PC-3 (cell line): ENCODE measurements around the gene CASP2. TPM values are rescaled to one million over a fixed set of nuclear protein-coding genes. Genes with fewer than 3 reads are reported as not detected.
A peak's percentile ranks its signal among the peaks of the same experiment; 100 is the strongest.

ENCODE experiments used
- ATAC-seq: fragments of 200-7000 bp; cut with Tn5 transposase; 2 replicates; pipeline ENCODE4 v1.9.1; 2020; ENCODE audit warnings: mild to moderate bottlenecking, moderate library complexity
- BruUV-seq: library from RNA; stranded (reverse); fragments of 400-500 nt; replicated peaks from 2 replicates; lab custom pipeline; 2021; lab: Mats Ljungman, UMichigan
- CTCF ChIA-PET: fragments of 300-600 bp; sonication (Branson Sonifier 250); formaldehyde crosslinking; loops from one replicate; lab custom pipeline; 2022; ENCODE audit warnings: antibody characterized with exemption; lab: Charles Lee
- POLR2A ChIA-PET: fragments of 300-600 bp; sonication (Branson Sonifier 250); formaldehyde crosslinking; loops from one replicate; lab custom pipeline; 2022; ENCODE audit warnings: antibody characterized with exemption; ENCODE audit not compliant: unreplicated experiment; lab: Charles Lee
- DNase-seq: peaks from one replicate; pipeline ENCODE4 v3.0.0-alpha.2; 2015
- H2AFZ ChIP-seq: fragments of 300-600 bp; sonication (generic); 2 replicates; pipeline ENCODE4 v1.6.0; 2016; ENCODE audit warnings: antibody characterized with exemption, low read length
- H3F3A ChIP-seq: fragments of 300-600 bp; sonication (generic); one replicate; pipeline ENCODE4 v1.6.0; 2017; ENCODE audit warnings: antibody characterized with exemption, low read length, control low read depth, mild to moderate bottlenecking; ENCODE audit not compliant: unreplicated experiment
- H3K27ac ChIP-seq: fragments of 300-600 bp; sonication (generic); 2 replicates; pipeline ENCODE4 v1.5.1; 2016; ENCODE audit warnings: mild to moderate bottlenecking, low read length
- H3K27me3 ChIP-seq: fragments of 300-600 bp; sonication (generic); 2 replicates; pipeline ENCODE4 v1.6.1; 2016; ENCODE audit warnings: low read length, mixed read lengths
- H3K36me3 ChIP-seq: fragments of 300-600 bp; sonication (generic); 2 replicates; pipeline ENCODE4 v1.6.1; 2016; ENCODE audit warnings: low read depth, mixed run types, low read length, mixed read lengths
- H3K4me1 ChIP-seq: fragments of 300-600 bp; sonication (generic); 2 replicates; pipeline ENCODE4 v1.5.1; 2016; ENCODE audit warnings: low read length; ENCODE audit not compliant: insufficient read depth
- H3K4me2 ChIP-seq: fragments of 300-600 bp; sonication (generic); 2 replicates; pipeline ENCODE4 v1.6.0; 2016; ENCODE audit warnings: low read length
- H3K4me3 ChIP-seq: fragments of 300-600 bp; sonication (generic); 2 replicates; pipeline ENCODE4 v1.5.1; 2016; ENCODE audit warnings: mild to moderate bottlenecking, low read length, mixed read lengths
- H3K79me2 ChIP-seq: fragments of 300-600 bp; sonication (generic); 2 replicates; pipeline ENCODE4 v1.6.1; 2017; ENCODE audit warnings: low read length, mixed read lengths
- H3K9ac ChIP-seq: fragments of 300-600 bp; sonication (generic); 2 replicates; pipeline ENCODE4 v1.6.0; 2016; ENCODE audit warnings: mild to moderate bottlenecking, low read length
- H3K9me2 ChIP-seq: fragments of 300-600 bp; sonication (generic); replicated peaks from 2 replicates; pipeline ENCODE4 v1.6.1; 2016; ENCODE audit warnings: mixed run types, low read length, mixed read lengths
- H3K9me3 ChIP-seq: fragments of 300-600 bp; sonication (generic); 2 replicates; pipeline ENCODE4 v1.6.1; 2016; ENCODE audit warnings: low read length, mixed read lengths
- H4K20me1 ChIP-seq: fragments of 300-600 bp; sonication (generic); 2 replicates; pipeline ENCODE4 v1.6.1; 2016; ENCODE audit warnings: low read length, mixed read lengths
- EZH2 ChIP-seq: fragments of 300-600 bp; sonication (generic); IDR thresholded peaks from one replicate; pipeline ENCODE4 v1.6.1; 2017; ENCODE audit warnings: antibody characterized with exemption, mild to moderate bottlenecking, low read length; ENCODE audit not compliant: unreplicated experiment
- EZH2phosphoT487 ChIP-seq: fragments of 300-600 bp; sonication (generic); IDR thresholded peaks from 2 replicates; pipeline ENCODE4 v1.6.1; 2018; ENCODE audit warnings: mild to moderate bottlenecking, antibody characterized with exemption, low read length, borderline replicate concordance
- intact Hi-C: fragments of 100-400 bp; cut with micrococcal nuclease; formaldehyde crosslinking; loops from 2 replicates; pipeline ENCODE4 v1.9.0; 2023
- total RNA-seq: library from RNA; depleted of rRNA; stranded (reverse); fragments of >200 nt; gene quantifications from 2 replicates; pipeline ENCODE4 v1.2.3, GENCODE V29; 2014
- TF ChIP-seq, protein P1 (sequence below): fragments of 300-600 bp; sonication (generic); conservative IDR thresholded peaks from 2 replicates; pipeline ENCODE4 v1.5.1; 2017; ENCODE audit warnings: antibody characterized with exemption, low read depth, mild to moderate bottlenecking, low read length

Gene CASP2
- total RNA-seq, 1 experiment from 2014 or later: 26.4 TPM

DNA sequence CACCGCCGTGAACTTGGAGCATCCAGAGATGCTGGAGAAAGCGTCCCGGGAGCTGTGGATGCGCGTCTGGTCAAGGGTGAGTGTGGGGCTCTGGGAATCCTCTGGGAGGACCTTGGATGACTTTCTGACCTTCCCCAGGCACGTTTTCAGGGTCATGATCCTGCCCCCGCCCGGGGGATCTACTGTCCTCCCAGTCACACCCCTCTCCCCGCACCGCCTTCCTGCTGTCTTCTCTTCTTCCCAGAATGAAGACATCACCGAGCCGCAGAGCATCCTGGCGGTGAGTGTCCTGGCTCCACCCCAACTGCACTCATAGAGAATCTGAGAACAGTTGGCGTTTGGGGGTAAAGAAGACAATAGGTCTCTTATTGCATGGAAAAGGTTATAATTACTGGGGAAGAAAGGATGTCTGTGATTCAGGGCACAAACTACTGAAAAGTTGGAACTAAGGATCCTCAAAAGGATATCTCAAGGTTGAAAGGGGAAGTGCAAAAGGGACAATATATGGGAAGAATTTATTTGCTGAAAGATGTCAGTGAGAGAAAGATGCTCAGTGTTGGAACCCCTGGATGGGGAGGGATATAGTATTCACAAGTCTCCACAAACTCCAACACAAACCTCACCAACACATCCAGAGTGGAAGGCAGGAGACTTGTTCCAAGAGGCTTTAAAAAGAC, 23.0 kb upstream of the CASP2 start:
- H3F3A ChIP-seq: no peaks in the 10 kb centered on the region
- BruUV-seq: no TSS peak
- no peak overlapping the region for H3K9ac ChIP-seq
- no peaks in the 10 kb centered on the region for H3K9me3 ChIP-seq
- no peak overlapping the region for H3K27ac ChIP-seq
- H2AFZ ChIP-seq: no peak overlapping the region
- no peaks in the 10 kb centered on the region for H4K20me1 ChIP-seq
- POLR2A ChIA-PET: interaction anchor here (0.6 kb wide), 1 partner anchor 31 kb away, joined by 13 read pairs; no protein-coding TSS in a partner anchor
- no peak for DNase-seq
- peaks cover 16% of the 10 kb centered on the region; the same call in 1 of the 2 replicates for H3K36me3 ChIP-seq
- TF ChIP-seq, protein P1, sequence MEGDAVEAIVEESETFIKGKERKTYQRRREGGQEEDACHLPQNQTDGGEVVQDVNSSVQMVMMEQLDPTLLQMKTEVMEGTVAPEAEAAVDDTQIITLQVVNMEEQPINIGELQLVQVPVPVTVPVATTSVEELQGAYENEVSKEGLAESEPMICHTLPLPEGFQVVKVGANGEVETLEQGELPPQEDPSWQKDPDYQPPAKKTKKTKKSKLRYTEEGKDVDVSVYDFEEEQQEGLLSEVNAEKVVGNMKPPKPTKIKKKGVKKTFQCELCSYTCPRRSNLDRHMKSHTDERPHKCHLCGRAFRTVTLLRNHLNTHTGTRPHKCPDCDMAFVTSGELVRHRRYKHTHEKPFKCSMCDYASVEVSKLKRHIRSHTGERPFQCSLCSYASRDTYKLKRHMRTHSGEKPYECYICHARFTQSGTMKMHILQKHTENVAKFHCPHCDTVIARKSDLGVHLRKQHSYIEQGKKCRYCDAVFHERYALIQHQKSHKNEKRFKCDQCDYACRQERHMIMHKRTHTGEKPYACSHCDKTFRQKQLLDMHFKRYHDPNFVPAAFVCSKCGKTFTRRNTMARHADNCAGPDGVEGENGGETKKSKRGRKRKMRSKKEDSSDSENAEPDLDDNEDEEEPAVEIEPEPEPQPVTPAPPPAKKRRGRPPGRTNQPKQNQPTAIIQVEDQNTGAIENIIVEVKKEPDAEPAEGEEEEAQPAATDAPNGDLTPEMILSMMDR: no peak
- TF ChIP-seq EZH2 (no peak), EZH2phosphoT487 (no peak)
- peaks cover 24% of the 10 kb centered on the region for H3K79me2 ChIP-seq
- H3K27me3 ChIP-seq: no peaks in the 10 kb centered on the region
- no peaks in the 10 kb centered on the region for H3K9me2 ChIP-seq
- peaks cover 15% of the 10 kb centered on the region for H3K4me1 ChIP-seq
- intact Hi-C loops: no loop called here
- no peak overlapping the region for H3K4me3 ChIP-seq
- H3K4me2 ChIP-seq: peak overlapping the region; percentile 89
- no peak for ATAC-seq
- CTCF ChIA-PET: no interaction called here

DNA sequence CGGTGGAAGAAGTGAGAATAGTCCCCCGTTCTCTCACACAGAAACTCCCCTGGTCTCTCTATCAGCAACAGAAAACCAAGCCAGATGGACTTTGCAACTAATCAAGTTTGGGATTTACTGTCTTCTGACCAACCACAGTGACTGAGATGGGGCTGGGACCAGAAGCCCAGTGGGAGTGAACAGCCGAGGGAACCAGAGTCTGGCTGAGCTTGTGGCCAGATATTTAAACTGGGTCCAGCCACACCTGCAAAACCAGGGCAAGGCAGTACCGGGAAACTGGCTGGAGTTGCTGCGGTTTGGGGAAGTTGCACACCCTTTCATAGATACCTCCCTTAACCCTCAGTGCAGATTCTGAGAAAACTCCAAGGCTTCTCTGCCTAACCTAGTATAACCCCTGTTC, 18.9 kb upstream of the CASP2 start:
- no peaks in the 10 kb centered on the region for H3K27me3 ChIP-seq
- H3F3A ChIP-seq: no peaks in the 10 kb centered on the region
- no peak overlapping the region for H2AFZ ChIP-seq
- no peak overlapping the region for H3K4me2 ChIP-seq
- no peak overlapping the region for H3K4me3 ChIP-seq
- no peaks in the 10 kb centered on the region for H3K9me3 ChIP-seq
- no peak overlapping the region for H3K27ac ChIP-seq
- intact Hi-C loops: no loop called here
- TF ChIP-seq, protein P1: no peak
- no peak for TF ChIP-seq EZH2
- TF ChIP-seq EZH2phosphoT487: no peak
- no peak overlapping the region for H3K9ac ChIP-seq
- no TSS peak for BruUV-seq
- ChIA-PET POLR2A (no interaction called here), CTCF (no interaction called here)
- no peaks in the 10 kb centered on the region for H4K20me1 ChIP-seq
- no peak for ATAC-seq
- H3K9me2 ChIP-seq: no peaks in the 10 kb centered on the region
- peaks cover 13% of the 10 kb centered on the region for H3K79me2 ChIP-seq
- H3K4me1 ChIP-seq: peaks cover 7% of the 10 kb centered on the region
- peaks cover 16% of the 10 kb centered on the region; the same call in 1 of the 2 replicates for H3K36me3 ChIP-seq
- DNase-seq: no peak

DNA sequence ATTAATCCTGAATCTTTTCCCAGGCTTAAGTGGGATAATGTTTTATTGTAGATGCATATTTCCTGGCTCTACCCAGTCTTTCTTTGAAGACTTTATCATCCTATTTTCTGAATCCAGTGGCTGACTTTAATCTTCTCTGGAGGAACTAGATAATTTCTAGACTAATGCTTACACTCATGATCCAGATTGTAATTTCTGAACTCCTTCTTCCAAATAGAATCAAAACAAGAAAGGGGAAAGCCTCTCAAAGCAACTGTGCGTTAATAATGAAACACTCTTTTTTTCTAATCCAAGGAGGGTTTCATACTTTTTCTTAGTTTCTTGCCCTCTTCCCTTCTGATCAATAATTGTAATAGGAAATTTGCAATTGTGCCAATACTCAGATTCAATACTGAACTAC, 16.9 kb upstream of the CASP2 start:
- peaks cover 13% of the 10 kb centered on the region; the same call in 1 of the 2 replicates for H3K36me3 ChIP-seq
- H2AFZ ChIP-seq: no peak overlapping the region
- TF ChIP-seq EZH2phosphoT487 (no peak), EZH2 (no peak)
- TF ChIP-seq, protein P1: no peak
- no peaks in the 10 kb centered on the region for H4K20me1 ChIP-seq
- ATAC-seq: no peak
- H3F3A ChIP-seq: no peaks in the 10 kb centered on the region
- no TSS peak for BruUV-seq
- no peak overlapping the region for H3K27ac ChIP-seq
- intact Hi-C loops: no loop called here
- no peaks in the 10 kb centered on the region for H3K9me3 ChIP-seq
- 0 out of 2 replicates have a peak, but pooled peaks cover 6% of the 10 kb centered on the region for H3K4me1 ChIP-seq
- DNase-seq: no peak
- no peak overlapping the region for H3K4me3 ChIP-seq
- POLR2A ChIA-PET: no interaction called here
- no peaks in the 10 kb centered on the region for H3K27me3 ChIP-seq
- no peaks in the 10 kb centered on the region for H3K79me2 ChIP-seq
- no peak overlapping the region for H3K4me2 ChIP-seq
- CTCF ChIA-PET: interaction anchor here (0.7 kb wide), 1 partner anchor 16 kb away, joined by 3 read pairs; no protein-coding TSS in a partner anchor
- H3K9me2 ChIP-seq: no peaks in the 10 kb centered on the region
- no peak overlapping the region for H3K9ac ChIP-seq
